Left forelimb (tissue), 1 donor: ENCODE results near the gene SCN1B.
A peak's percentile ranks its signal among the peaks of the same experiment; 100 is the strongest.
"Not testable (repeated sequence)": the region's sequence is repeated elsewhere in the genome, so short reads cannot be mapped to it uniquely, and the experiment has no call there.

Experiments used
- DNase-seq: peaks from one replicate; pipeline ENCODE4 v3.0.0-alpha.2; 2018; ENCODE audit warnings: low spot score

Gene SCN1B

GRCh38 chr19:35000647-35001501 lies 29.4 kb upstream of the SCN1B start:
- no peak for DNase-seq

DNA sequence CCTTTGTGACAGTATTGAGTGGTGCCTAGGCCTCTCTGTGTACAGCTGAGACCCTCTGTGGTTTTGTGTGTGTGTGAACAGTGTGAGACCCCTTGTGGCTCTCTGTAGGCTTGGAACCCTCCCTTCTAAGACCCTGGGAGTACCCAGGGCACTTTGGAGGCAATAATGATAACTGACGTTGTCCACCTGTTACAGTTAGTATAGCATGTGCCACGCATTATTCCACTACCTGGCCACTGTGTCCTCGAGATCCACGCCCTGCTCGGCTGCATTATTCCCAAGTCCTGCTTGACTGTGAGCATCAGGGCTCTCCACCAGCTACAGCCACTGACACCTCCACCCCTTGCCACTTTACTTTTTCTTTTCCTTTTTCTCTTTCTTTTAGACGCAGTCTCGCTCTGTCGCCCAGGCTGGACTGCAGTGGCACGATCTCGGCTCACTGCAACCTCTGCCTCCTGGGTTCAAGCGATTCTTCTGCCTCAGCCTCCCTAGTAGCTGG lies 28.2 kb upstream of the SCN1B start:
- DNase-seq: no peak

DNA sequence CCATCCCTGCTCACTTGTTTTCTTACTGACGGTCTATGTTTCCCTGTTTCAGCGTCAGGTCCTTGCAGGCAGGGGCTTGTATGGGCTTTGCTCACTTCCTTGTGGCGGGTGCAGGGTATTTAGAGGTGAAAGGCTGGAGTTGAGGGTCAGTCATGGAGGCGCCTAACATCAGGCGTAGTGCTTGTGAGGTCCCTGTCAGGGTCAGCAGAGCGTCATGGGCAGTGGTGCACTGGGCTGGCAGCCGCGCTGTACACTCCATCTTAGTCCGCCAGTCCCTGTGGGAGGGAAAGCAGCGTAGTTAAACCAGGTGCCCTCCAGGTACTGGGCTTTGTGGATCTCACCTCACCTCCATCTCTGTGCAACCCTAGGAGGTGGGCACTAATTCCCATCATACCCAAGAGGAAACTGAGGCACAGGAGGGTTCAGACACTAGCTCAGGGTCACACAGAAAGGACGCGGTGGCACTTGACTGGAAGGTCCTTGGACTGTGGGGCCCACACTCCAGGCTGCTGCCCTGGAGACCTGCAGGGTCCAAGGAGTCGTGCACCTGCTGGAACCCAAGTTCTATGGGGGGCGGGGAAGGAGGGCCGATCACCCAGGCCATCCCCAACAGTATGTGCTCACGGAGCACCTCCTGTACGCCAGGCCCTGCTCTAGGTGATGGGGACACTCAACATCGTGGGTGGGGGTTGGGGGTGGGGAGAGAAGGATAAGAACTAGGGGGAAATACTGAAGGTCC lies 25.6 kb upstream of the SCN1B start:
- DNase-seq: no peak

DNA sequence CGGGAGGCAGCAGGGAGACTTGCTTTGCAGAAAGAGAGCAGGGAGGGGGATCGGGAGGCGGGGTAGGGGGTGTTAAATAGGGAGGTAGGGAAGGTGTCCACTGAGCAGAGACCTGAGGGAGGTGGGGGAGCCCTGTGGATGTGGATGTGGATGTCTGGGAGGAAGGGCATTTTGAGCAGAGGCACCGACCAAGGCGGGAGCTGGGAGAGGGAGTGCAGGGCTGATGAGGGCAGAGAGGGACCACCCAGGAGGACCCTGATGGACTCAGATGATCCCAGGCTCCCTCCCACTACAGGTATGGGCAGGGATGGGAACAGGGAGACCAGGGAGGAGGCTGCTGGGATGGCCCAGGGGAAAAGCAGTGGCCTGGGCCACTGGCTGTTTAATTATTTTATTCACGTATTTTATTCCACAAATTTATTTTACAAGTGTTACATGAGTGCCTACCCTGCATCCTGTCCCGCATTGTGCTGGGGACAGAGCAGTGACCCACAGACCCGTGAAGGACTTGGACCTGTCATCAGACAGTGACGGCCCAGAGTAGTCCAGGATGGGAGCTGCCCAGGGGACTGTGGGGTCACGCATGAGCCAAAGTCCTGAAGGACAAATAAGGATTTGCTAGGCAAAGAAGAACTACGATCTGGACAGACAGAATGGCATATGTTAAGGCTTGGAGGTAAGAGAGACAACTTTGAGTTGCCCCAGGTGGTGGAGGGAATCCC lies 24.9 kb upstream of the SCN1B start:
- DNase-seq: no peak

- not testable (repeated sequence) for DNase-seq
Observed at GRCh38 chr19:35006007-35006341, 24.3 kb upstream of the SCN1B start.

- no peak for DNase-seq
Observed at GRCh38 chr19:35006342-35006998, 23.8 kb upstream of the SCN1B start.

DNA sequence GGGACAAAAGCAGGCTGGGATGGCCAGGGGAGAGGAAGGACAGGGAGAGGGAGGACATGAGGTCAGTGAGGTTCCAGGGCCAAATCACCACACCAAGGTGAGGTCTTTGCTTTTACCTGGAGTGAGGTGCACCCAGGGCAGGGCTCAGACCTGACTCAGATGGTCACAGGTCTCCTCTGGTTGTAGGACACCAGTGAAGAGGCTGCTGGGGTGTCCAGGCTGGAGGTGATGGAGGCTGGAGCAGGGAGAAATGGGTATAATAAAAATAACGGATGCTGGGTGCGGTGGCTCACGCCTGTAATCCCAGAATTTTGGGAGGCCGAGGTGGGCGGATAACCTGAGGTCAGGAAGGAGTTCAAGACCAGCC lies 23.3 kb upstream of the SCN1B start:
- no peak for DNase-seq

DNA sequence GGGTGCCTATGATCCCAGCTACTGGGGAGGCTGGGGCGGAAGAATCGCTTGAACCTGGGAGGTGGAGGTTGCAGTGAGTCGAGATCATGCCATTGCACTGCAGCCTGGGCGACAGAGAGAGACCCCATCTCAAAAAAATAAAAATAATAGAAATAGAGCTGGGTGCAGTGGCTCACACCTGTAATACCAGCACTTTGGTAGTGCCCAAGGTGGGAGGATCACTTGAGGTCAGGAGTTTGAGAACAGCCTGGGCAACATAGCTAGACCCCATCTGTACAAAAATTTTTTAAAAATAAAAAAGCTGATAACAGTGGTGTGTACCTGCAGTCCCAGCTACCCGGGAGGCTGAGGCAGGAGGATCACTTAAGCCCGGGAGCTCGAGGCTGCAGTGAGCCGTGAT lies 22.8 kb upstream of the SCN1B start:
- DNase-seq: not testable (repeated sequence)

DNA sequence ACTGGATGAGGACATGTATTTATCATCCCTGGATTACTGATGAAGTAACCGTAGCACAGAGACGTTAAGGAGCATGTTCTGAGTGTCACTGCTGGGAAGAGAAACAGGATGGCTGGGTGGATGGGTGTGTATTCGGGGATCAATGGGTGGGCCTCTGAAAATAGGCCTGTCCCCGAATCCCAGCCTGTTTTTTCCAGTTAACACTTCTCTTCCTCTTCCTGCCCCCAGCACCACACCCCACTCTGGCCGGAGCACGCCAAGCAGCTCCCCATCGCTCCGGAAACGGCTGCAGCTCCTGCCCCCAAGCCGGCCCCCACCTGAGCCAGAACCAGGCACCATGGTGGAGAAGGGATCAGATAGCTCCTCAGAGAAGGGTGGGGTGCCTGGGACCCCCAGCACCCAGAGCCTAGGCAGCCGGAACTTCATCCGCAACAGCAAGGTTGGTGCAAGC lies 21.4 kb upstream of the SCN1B start:
- DNase-seq: no peak

GRCh38 chr19:35009424-35010415 lies 20.6 kb upstream of the SCN1B start:
- DNase-seq: no peak

GRCh38 chr19:35011091-35011689 lies 19.1 kb upstream of the SCN1B start:
- no peak for DNase-seq

- DNase-seq: no peak
Observed at GRCh38 chr19:35011737-35012682, 18.3 kb upstream of the SCN1B start.

DNA sequence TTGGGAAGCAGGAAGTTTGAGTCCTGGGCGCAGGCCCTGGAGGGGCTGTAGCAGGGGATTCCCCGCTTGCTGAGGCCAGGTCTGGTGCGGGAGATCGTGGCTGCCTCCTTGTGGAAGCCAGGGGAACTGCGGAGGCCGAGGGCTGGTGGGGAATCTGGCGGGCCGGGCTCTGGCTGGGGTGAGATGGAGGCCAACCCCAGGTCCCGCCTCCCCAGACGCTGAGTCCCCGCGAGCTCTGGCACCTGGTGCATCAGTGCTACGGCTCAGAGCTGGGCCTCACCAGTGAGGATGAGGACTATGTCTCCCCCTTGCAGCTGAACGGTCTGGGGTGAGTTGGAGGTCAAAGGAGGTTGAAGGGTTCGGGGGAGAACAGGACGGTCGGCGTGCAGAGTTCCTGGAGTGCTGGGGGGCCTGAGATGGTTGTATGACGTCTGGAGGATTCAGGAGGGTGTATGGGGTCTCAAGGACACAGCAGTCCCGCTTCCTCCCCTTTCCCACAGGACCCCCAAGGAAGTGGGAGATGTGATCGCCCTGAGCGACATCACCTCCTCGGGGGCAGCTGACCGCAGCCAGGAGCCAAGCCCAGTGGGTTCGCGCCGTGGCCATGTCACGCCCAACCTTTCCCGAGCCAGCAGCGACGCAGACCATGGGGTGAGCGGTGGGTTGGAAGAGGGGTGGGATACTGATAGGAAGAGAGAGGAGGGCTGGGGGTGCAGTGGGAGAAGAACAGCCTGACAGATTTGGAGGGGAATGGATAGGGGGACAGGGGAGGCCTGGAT lies 17.0 kb upstream of the SCN1B start:
- DNase-seq: peak; percentile 80

DNA sequence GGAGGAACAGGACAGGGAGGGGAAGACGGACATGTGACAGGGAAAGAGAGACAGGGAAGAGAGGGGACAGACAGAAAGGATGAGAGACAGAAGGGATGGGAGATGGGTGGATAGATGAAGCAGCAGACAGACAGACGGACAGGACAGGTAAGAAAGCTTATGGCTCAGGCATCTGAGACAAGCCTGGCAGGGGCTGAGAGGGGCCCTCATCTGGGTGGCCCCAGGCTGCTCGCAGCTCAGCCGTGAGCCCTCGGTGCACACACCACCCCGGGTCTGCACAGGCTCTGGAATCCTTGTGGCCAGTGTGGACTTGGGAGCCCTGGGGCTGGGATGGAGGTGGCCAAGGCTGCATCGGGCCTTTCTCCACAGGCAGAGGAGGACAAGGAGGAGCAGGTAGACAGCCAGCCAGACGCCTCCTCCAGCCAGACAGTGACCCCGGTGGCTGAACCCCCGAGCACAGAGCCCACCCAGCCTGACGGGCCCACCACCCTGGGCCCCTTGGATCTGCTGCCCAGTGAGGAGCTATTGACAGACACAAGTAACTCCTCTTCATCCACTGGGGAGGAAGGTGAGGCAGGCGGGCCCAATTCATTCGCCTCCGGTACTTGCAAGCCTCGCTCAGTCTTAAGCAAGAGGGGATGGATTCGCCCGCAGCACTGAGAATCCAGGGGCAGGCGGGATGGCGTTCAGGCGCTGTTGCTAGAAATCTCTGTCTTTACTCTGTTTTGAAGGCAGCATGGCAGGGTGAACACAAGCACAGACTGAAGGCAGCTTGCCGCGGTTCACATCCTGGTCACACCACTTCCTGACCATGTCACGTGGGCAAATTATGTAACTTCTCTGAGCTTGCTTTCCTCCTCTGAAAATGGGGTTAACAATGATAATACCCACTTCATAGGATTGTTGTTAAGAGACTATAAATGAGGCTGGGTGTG lies 16.2 kb upstream of the SCN1B start:
- DNase-seq: no peak

DNA sequence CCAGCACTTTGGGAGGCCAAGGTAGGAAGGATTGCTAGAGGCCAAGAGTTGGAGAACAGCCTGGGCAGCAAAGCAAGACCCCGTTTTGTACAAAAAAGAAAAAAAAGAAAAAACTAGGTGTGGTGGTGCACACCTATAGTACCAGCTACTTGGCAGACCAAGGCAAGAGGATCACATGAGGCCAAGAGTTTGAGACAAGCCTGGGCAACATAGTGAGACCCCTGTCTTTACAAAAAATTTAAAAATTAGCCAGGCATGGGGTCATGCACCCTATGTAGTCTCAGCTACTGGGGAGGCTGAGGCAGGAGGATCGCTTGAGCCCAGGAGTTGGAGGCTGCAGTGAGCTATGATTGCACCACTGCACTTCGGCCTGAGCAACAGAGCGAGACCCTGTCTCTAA lies 15.5 kb upstream of the SCN1B start:
- DNase-seq: not testable (repeated sequence)

DNA sequence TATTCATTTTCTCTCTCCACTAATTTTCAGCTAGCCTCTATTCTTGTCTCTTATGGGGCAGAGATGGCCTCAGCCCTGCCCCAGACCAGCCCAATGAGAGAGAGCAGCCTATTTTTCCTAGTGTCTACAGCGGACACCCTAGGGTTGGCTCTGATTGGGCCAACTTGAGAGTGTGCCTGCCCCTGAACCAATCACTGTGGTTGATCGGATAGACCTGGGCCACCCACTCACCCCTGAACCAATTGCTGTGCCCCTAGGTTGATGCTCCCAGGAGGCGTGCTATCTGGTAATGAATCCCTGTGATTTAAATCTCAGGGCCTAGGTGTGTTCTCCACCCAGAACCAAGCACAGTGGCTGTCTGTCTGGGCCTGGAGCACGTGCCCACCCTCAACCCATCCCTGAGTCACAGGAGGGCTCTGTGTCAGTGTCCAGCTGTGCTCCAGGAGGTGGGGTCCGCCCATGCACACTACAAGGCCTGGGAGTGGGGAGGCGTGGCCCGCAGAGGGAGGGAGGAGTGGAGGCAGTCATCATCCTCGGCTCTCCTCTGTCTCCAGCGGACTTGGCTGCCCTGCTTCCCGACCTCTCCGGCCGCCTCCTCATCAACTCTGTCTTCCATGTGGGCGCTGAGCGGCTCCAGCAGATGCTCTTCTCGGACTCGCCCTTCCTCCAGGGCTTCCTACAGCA lies 14.9 kb upstream of the SCN1B start:
- DNase-seq: no peak

GRCh38 chr19:35015954-35016351 lies 14.3 kb upstream of the SCN1B start:
- no peak for DNase-seq
